GM21447 (cell line): ENCODE results near the gene IL25.
"Not testable (repeated sequence)": the region's sequence is repeated elsewhere in the genome, so short reads cannot be mapped to it uniquely, and the experiment has no call there.

Experiments used
- ATAC-seq: cut with Tn5 transposase; IDR thresholded peaks from one replicate; pipeline ENCODE4 v1.9.1; 2021; ENCODE audit not compliant: unreplicated experiment

IL25 gene

GRCh38 chr14:23387916-23388882 is 15.6 kb downstream of the IL25 start:
- ATAC-seq: no peak

DNA sequence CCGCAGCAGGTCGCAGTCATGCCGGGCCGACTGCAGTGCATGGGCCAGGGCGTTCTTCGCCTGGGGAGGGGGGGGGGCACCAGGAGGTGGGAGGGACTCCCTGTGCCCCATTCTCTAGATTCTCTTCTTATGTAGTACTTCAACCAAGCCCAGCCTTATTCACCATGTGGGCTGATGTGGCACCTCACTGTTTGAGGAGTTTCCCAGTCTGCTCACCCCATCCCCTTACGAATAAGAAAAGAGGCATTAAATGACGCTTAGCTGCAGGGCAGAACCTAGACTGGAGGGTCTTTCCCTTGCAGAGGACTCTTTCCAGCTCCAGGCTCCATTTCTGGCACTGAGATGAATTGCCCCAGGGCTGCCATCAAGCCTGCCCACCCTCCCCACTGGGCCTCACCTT is 16.4 kb downstream of the IL25 start:
- no peak for ATAC-seq

DNA sequence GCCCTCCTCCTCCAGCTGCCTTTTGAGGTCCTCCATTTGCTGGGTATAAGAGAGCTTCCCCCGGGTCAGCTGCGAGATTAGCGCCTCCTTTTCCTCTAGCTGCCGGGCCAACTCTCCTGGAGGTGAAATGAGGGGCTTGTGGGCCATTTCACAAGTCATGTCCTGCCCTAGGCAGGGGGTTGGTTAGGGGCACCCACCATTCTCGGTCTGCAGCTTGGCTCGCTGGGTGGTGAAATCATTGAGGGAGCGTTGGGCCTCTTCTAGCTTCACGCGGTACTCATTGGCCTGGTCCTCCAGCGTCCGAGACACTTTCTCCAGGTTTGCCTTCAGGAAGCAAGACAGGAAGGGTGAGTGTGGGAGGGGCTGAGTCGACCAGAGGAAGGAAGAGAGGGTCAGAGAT is 16.8 kb downstream of the IL25 start:
- no peak for ATAC-seq

GRCh38 chr14:23389871-23390270 is 17.3 kb downstream of the IL25 start:
- ATAC-seq: not testable (repeated sequence)

GRCh38 chr14:23392613-23393012 is 20.0 kb downstream of the IL25 start:
- no peak for ATAC-seq

GRCh38 chr14:23396126-23396525 is 23.5 kb downstream of the IL25 start:
- ATAC-seq: no peak

- ATAC-seq: no peak
Observed at GRCh38 chr14:23396781-23397407, 24.3 kb downstream of the IL25 start.

DNA sequence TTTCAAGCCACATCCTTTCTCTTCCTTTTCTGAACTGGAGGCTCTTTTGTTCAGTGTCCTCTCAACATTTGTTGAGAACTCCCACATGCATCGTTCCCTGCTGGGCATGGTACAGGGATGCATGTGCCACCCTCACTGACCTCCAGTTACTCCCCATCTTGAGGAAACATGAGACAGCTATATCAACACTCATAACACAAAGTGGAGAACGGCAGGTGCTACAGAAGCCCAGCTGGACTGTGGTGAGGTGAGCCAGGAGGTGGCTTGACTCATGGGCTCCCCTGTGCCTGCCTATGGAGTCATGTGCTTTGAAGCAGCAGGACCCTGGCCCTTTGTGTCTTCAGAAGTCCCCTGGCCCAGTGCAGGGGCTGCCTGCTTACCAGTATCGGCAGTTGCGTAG is 25.7 kb downstream of the IL25 start:
- ATAC-seq: no peak

DNA sequence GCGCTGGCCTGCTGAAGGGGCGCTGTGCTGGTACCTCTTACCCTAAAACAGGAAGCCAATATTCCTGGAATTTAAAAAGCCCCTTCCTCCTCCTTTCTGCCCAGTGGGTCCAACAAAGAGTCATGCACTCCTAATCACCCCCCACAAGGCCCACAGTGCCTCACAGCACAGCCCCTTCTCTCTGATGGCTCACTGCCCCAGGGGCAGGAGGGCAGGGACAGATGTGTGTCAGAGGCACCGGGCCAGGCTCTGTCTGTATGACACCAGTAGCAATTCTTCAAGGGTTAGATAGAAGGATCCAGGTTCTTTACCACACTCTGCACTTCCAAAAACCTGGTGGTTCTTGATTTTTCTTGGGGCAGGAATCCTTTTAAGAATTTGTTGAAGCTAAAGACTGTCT is 26.5 kb downstream of the IL25 start:
- no peak for ATAC-seq

DNA sequence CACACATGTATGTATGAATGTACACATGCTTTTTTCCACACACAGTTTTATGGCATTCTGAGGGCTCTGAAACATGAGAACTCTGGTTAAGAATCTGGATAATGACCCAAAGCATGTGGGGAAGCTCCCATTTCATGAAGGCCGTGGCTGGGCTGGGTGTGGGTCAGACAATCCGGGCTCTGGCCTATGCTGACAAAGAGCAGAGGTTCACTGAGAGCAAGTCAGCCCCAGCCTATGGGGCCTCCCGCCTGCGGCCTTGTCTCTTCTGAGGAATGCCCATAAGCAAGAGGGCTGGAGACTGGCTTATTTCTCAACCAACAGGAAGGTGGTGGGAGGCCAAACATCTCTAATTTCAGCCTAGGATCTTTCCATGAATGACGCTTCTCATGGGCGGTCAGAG is 27.0 kb downstream of the IL25 start:
- no peak for ATAC-seq

GRCh38 chr14:23400496-23401149 is 28.0 kb downstream of the IL25 start:
- not testable (repeated sequence) for ATAC-seq

DNA sequence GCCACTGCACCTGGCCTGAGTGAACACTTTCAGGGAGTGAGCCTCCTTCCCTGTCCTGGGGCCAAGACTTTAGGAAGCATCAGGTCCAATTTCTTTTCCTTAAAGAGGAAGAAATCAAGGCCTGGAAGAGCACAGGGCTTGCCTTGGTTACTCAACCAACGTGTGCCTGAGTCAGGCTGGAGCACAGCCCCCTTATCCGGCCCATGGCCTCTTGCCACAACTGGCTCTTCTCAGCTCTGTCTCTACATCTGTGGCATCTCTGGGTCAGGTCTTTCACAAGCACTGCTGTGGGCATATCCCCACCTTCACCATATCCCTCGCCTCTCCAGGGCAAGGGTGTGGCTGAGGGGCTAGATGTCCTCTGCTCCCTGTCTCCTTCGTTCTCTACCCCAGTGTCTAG is 28.7 kb downstream of the IL25 start:
- no peak for ATAC-seq

- ATAC-seq: no peak
Observed at GRCh38 chr14:23402296-23403138, 29.9 kb downstream of the IL25 start.

DNA sequence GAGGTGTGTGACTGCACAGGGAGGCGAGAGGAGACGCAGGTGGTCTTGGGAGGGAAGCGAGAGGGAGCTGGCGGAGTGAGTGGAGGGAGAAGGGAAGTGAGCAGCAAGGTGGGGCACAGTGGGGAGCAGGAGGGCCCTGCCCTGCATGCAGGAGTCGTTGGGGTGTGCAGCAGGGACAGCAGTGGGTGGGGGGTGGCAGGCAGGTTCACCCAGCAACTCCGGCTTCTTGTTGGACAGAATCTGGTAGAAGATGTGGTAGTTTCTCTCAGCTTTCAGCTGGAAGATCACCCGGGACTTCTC is 30.5 kb downstream of the IL25 start:
- no peak for ATAC-seq

DNA sequence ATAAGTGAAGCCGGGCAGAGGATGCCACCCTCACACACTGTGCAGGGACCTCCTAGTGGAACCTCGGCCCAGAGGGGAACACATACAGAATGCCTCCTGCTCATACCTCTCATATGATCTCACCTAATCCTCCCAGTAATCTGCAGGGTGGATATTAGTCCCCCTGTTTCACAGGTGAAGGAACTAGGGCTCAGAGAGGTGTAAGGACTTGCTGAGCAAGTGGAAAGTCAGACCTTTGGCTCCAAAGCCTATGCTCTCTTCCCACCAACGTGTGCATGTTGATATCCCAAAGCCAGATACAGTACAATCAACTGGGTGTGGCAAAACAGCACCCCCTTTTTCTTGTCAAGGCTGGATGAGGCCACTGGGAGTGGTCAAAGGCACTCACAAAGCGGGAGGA is 31.3 kb downstream of the IL25 start:
- no peak for ATAC-seq

DNA sequence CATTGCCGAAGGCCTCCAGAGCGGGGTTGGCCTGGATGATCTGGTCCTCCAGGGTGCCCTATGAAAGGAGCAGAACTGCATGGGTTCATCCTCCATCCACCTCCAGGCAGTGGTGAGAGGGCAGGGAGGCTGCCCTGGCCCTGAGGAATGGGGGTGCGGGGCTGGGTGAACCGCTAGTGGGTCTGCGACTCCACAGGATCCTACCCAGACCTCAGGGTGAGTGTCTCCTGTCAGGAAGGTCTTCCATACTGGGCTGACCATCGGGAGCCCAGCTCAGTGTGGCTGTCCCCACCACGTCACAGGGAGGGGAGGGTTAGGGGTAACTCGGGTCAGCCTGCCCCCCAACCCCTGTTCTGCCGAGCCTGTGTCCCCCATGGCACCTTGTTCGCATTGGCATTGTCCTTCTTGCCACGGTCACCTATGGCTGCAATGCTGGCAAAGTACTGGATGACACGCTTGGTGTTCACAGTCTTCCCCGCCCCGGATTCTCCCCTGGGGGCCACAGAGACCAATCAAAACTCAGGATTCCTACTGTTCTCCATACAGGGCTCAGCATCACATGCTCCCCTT is 31.8 kb downstream of the IL25 start:
- no peak for ATAC-seq

GRCh38 chr14:23405096-23405495 is 32.5 kb downstream of the IL25 start:
- no peak for ATAC-seq

- ATAC-seq: no peak
Observed at GRCh38 chr14:23405516-23406025, 33.0 kb downstream of the IL25 start.

DNA sequence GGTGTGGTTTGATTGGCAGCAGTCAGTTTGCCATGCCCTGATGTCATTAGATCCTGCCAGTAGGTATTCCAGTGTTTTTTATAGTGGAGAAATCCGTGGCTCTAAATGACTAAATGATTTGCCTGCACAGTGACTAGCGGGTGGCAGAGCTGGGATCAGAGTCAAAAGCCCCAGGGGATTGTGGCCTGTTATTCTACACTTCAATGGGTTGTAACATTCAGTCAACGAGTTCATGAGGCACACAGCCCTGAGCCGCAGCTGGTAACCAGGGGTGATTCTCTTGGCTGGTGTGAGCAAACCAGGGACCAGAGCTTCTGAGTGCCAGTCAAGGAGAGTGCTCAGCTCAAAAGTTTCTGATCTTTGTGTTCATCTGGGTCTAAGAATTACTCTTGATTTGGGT is 33.6 kb downstream of the IL25 start:
- no peak for ATAC-seq

DNA sequence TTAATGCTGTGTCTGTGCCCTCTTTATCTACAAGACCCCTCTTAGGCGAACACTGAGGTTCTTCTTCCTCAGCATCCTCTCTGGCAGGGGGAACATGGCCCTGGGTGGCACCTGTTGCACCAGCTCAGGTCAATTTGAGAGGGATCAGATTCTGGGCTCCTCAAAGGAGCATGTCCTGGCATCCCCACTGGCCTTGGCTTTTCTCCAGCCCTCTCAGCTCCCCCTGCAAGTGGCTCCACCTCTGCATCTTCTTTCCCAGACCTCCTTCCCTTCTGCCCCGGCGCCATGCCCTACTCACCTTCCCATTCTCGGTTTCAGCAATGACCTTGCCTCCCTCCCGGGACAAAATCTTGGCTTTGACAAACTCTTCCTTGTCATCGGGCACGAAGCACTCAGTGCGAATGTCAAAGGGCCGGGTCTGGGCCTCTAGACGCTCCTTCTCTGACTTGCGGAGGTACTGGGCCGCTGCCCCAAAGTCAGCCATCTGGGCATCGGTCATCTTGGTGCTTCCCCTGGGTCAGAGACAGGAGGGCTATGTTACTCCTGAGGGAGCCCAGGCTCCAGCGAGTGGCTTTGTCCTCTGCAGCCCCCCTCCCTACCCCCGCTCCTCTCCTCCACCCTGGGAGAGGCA is 34.2 kb downstream of the IL25 start:
- ATAC-seq: no peak
